ENCODE results near the gene PHKA2.

PHKA2 gene

GRCh38 chrX:18949944-18950301, 34.0 kb downstream of the PHKA2 start:
- Histone ChIP-seq H3K27me3 (ENCODE audit: control insufficient read depth in 1 of 2, insufficient read depth in 2 of 2, low read length in 2 of 2) (peaks cover 0 to 2% of the 10 kb centered on the region in 2 donors), H3K27ac (ENCODE audit: low read length) (no peak overlapping the region), H3K9me3 (ENCODE audit: control insufficient read depth in 2 of 2, low read length in 2 of 2) (no peaks in the 10 kb centered on the region)

GRCh38 chrX:18949291-18949943, 34.5 kb downstream of the PHKA2 start:
- H3K27me3 ChIP-seq (ENCODE audit: control insufficient read depth in 1 of 2, insufficient read depth in 2 of 2, low read length in 2 of 2), result peaks cover 0 to 2% of the 10 kb centered on the region in 2 donors
- H3K9me3 ChIP-seq (ENCODE audit: control insufficient read depth in 2 of 2, low read length in 2 of 2), result no peaks in the 10 kb centered on the region
- no peak overlapping the region for H3K4me3 ChIP-seq (ENCODE audit: low read length in 2 of 2)
- H3K4me1 ChIP-seq (ENCODE audit: control insufficient read depth, insufficient read depth, low read length), result no peaks in the 10 kb centered on the region
- H3K9ac ChIP-seq (ENCODE audit: low read length in 2 of 2), result no peak overlapping the region
- no peak overlapping the region for H3K27ac ChIP-seq (ENCODE audit: low read length)
- H3K36me3 ChIP-seq (ENCODE audit: control insufficient read depth in 2 of 2, insufficient read depth in 2 of 2, low read length in 2 of 2), result peaks cover 6% of the 10 kb centered on the region in 2 donors

More at GRCh38 chrX:18949944-18950301, 34.0 kb downstream of the PHKA2 start:
- Histone ChIP-seq H3K4me1 (ENCODE audit: control insufficient read depth, insufficient read depth, low read length) (no peaks in the 10 kb centered on the region), H3K4me3 (ENCODE audit: low read length in 2 of 2) (no peak overlapping the region), H3K36me3 (ENCODE audit: control insufficient read depth in 2 of 2, insufficient read depth in 2 of 2, low read length in 2 of 2) (peaks cover 2 to 6% of the 10 kb centered on the region in 2 donors), H3K9ac (ENCODE audit: low read length in 2 of 2) (no peak overlapping the region)

- Histone ChIP-seq H3K4me3 (ENCODE audit: low read length in 2 of 2) (no peak overlapping the region), H3K27me3 (ENCODE audit: control insufficient read depth in 1 of 2, insufficient read depth in 2 of 2, low read length in 2 of 2) (peaks cover 0 to 2% of the 10 kb centered on the region in 2 donors), H3K36me3 (ENCODE audit: control insufficient read depth in 2 of 2, insufficient read depth in 2 of 2, low read length in 2 of 2) (peaks cover 6% of the 10 kb centered on the region in 2 donors), H3K9ac (ENCODE audit: low read length in 2 of 2) (no peak overlapping the region), H3K4me1 (ENCODE audit: control insufficient read depth, insufficient read depth, low read length) (no peaks in the 10 kb centered on the region), H3K27ac (ENCODE audit: low read length) (no peak overlapping the region), H3K9me3 (ENCODE audit: control insufficient read depth in 2 of 2, low read length in 2 of 2) (no peaks in the 10 kb centered on the region)
These were observed 37.3 kb downstream of the PHKA2 start for GRCh38 chrX:18946611-18947010.

GRCh38 chrX:18946157-18946556, 37.8 kb downstream of the PHKA2 start:
- H3K4me1 ChIP-seq (ENCODE audit: control insufficient read depth, insufficient read depth, low read length), result no peaks in the 10 kb centered on the region
- no peaks in the 10 kb centered on the region for H3K9me3 ChIP-seq (ENCODE audit: control insufficient read depth in 2 of 2, low read length in 2 of 2)
- H3K4me3 ChIP-seq (ENCODE audit: low read length in 2 of 2), result no peak overlapping the region
- no peak overlapping the region for H3K27ac ChIP-seq (ENCODE audit: low read length)
- peaks cover 6% of the 10 kb centered on the region in 2 donors for H3K36me3 ChIP-seq (ENCODE audit: control insufficient read depth in 2 of 2, insufficient read depth in 2 of 2, low read length in 2 of 2)
- peaks cover 0 to 3% of the 10 kb centered on the region in 2 donors for H3K27me3 ChIP-seq (ENCODE audit: control insufficient read depth in 1 of 2, insufficient read depth in 2 of 2, low read length in 2 of 2)
- no peak overlapping the region for H3K9ac ChIP-seq (ENCODE audit: low read length in 2 of 2)

DNA sequence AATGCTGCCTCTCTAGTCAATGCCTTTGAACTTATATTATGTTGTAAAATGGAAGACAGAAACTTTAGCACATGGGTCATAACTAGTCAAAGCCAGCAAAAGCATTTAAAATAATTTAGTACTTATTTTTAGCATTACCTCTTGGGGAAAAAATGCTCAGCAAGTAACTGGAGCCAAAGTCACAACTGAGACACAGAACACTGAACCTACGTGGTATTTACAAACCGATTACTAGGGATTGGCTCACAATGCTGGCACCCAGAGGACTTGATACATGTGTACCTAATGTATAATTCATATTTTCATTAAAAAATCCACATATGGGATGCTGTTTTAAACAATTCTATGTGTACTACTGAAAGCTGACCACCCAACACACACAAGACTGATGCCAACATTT, 38.4 kb downstream of the PHKA2 start:
- no peak overlapping the region for H3K4me3 ChIP-seq (ENCODE audit: low read length in 2 of 2)
- H3K9me3 ChIP-seq (ENCODE audit: control insufficient read depth in 2 of 2, low read length in 2 of 2), result no peaks in the 10 kb centered on the region
- H3K27ac ChIP-seq (ENCODE audit: low read length), result no peak overlapping the region
- no peaks in the 10 kb centered on the region for H3K4me1 ChIP-seq (ENCODE audit: control insufficient read depth, insufficient read depth, low read length)
- no peak overlapping the region for H3K9ac ChIP-seq (ENCODE audit: low read length in 2 of 2)
- peaks cover 0 to 4% of the 10 kb centered on the region in 2 donors for H3K27me3 ChIP-seq (ENCODE audit: control insufficient read depth in 1 of 2, insufficient read depth in 2 of 2, low read length in 2 of 2)
- H3K36me3 ChIP-seq (ENCODE audit: control insufficient read depth in 2 of 2, insufficient read depth in 2 of 2, low read length in 2 of 2), result peaks cover 6 to 9% of the 10 kb centered on the region in 2 donors

DNA sequence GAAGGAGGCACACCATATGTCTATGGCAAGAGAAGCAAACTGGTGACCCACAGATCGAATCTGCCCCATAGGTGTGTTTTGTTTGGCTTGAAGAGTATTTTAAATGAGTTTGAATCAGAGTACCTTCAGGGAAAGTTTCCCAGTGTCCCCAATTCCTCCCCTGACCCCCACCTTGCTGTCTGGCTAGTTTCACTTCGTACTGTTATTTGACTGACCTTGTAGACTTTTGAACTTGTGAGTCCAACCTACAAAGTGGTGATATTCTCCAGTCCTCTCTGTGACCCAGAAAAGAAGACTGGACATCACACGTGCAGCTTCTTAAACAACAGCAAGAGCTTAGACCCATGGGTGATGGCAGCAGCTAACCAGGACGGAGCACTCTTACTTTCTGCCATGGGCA, 39.4 kb downstream of the PHKA2 start:
- Histone ChIP-seq H3K4me3 (ENCODE audit: low read length in 2 of 2) (no peak overlapping the region), H3K9me3 (ENCODE audit: control insufficient read depth in 2 of 2, low read length in 2 of 2) (no peaks in the 10 kb centered on the region), H3K4me1 (ENCODE audit: control insufficient read depth, insufficient read depth, low read length) (no peaks in the 10 kb centered on the region), H3K9ac (ENCODE audit: low read length in 2 of 2) (no peak overlapping the region), H3K27me3 (ENCODE audit: control insufficient read depth in 1 of 2, insufficient read depth in 2 of 2, low read length in 2 of 2) (peaks cover 0 to 4% of the 10 kb centered on the region in 2 donors), H3K36me3 (ENCODE audit: control insufficient read depth in 2 of 2, insufficient read depth in 2 of 2, low read length in 2 of 2) (peaks cover 6 to 9% of the 10 kb centered on the region in 2 donors), H3K27ac (ENCODE audit: low read length) (no peak overlapping the region)

- no peak overlapping the region for H3K4me3 ChIP-seq (ENCODE audit: low read length in 2 of 2)
- no peaks in the 10 kb centered on the region for H3K4me1 ChIP-seq (ENCODE audit: control insufficient read depth, insufficient read depth, low read length)
- no peak overlapping the region for H3K9ac ChIP-seq (ENCODE audit: low read length in 2 of 2)
- peaks cover 0 to 2% of the 10 kb centered on the region in 2 donors for H3K27me3 ChIP-seq (ENCODE audit: control insufficient read depth in 1 of 2, insufficient read depth in 2 of 2, low read length in 2 of 2)
- H3K36me3 ChIP-seq (ENCODE audit: control insufficient read depth in 2 of 2, insufficient read depth in 2 of 2, low read length in 2 of 2), result peaks cover 0 to 11% of the 10 kb centered on the region in 2 donors
- H3K27ac ChIP-seq (ENCODE audit: low read length), result no peak overlapping the region
- H3K9me3 ChIP-seq (ENCODE audit: control insufficient read depth in 2 of 2, low read length in 2 of 2), result no peaks in the 10 kb centered on the region
These were observed 42.0 kb downstream of the PHKA2 start for GRCh38 chrX:18941896-18942295.

GRCh38 chrX:18938710-18939109, 45.2 kb downstream of the PHKA2 start:
- H3K4me1 ChIP-seq (ENCODE audit: control insufficient read depth, insufficient read depth, low read length), result no peaks in the 10 kb centered on the region
- H3K9me3 ChIP-seq (ENCODE audit: control insufficient read depth in 2 of 2, low read length in 2 of 2), result no peaks in the 10 kb centered on the region
- H3K27me3 ChIP-seq (ENCODE audit: control insufficient read depth in 1 of 2, insufficient read depth in 2 of 2, low read length in 2 of 2), result peaks cover 0 to 2% of the 10 kb centered on the region in 2 donors
- H3K9ac ChIP-seq (ENCODE audit: low read length in 2 of 2), result no peak overlapping the region
- H3K36me3 ChIP-seq (ENCODE audit: control insufficient read depth in 2 of 2, insufficient read depth in 2 of 2, low read length in 2 of 2), result peaks cover 0 to 10% of the 10 kb centered on the region in 2 donors
- no peak overlapping the region for H3K4me3 ChIP-seq (ENCODE audit: low read length in 2 of 2)
- no peak overlapping the region for H3K27ac ChIP-seq (ENCODE audit: low read length)

- Histone ChIP-seq H3K36me3 (ENCODE audit: control insufficient read depth in 2 of 2, insufficient read depth in 2 of 2, low read length in 2 of 2) (peaks cover 0 to 10% of the 10 kb centered on the region in 2 donors), H3K4me3 (ENCODE audit: low read length in 2 of 2) (no peak overlapping the region)
These were observed 46.7 kb downstream of the PHKA2 start for GRCh38 chrX:18937173-18937572.

GRCh38 chrX:18935893-18936292, 48.0 kb downstream of the PHKA2 start:
- Histone ChIP-seq H3K4me3 (ENCODE audit: low read length in 2 of 2) (no peak overlapping the region), H3K9ac (ENCODE audit: low read length in 2 of 2) (no peak overlapping the region), H3K9me3 (ENCODE audit: control insufficient read depth in 2 of 2, low read length in 2 of 2) (no peaks in the 10 kb centered on the region), H3K4me1 (ENCODE audit: control insufficient read depth, insufficient read depth, low read length) (no peaks in the 10 kb centered on the region), H3K36me3 (ENCODE audit: control insufficient read depth in 2 of 2, insufficient read depth in 2 of 2, low read length in 2 of 2) (peaks cover 0 to 11% of the 10 kb centered on the region in 2 donors), H3K27ac (ENCODE audit: low read length) (no peak overlapping the region), H3K27me3 (ENCODE audit: control insufficient read depth in 1 of 2, insufficient read depth in 2 of 2, low read length in 2 of 2) (no peaks in the 10 kb centered on the region)

More at GRCh38 chrX:18937173-18937572, 46.7 kb downstream of the PHKA2 start:
- no peaks in the 10 kb centered on the region for H3K4me1 ChIP-seq (ENCODE audit: control insufficient read depth, insufficient read depth, low read length)
- no peak overlapping the region for H3K9ac ChIP-seq (ENCODE audit: low read length in 2 of 2)
- no peaks in the 10 kb centered on the region for H3K9me3 ChIP-seq (ENCODE audit: control insufficient read depth in 2 of 2, low read length in 2 of 2)
- H3K27me3 ChIP-seq (ENCODE audit: control insufficient read depth in 1 of 2, insufficient read depth in 2 of 2, low read length in 2 of 2), result peaks cover 0 to 2% of the 10 kb centered on the region in 2 donors
- no peak overlapping the region for H3K27ac ChIP-seq (ENCODE audit: low read length)

- no peak overlapping the region for H3K9ac ChIP-seq (ENCODE audit: low read length in 2 of 2)
- H3K27ac ChIP-seq (ENCODE audit: low read length), result no peak overlapping the region
- H3K9me3 ChIP-seq (ENCODE audit: control insufficient read depth in 2 of 2, low read length in 2 of 2), result no peaks in the 10 kb centered on the region
- H3K4me3 ChIP-seq (ENCODE audit: low read length in 2 of 2), result no peak overlapping the region
- no peaks in the 10 kb centered on the region for H3K4me1 ChIP-seq (ENCODE audit: control insufficient read depth, insufficient read depth, low read length)
- peaks cover 0 to 9% of the 10 kb centered on the region in 2 donors for H3K36me3 ChIP-seq (ENCODE audit: control insufficient read depth in 2 of 2, insufficient read depth in 2 of 2, low read length in 2 of 2)
- H3K27me3 ChIP-seq (ENCODE audit: control insufficient read depth in 1 of 2, insufficient read depth in 2 of 2, low read length in 2 of 2), result no peaks in the 10 kb centered on the region
These were observed 49.2 kb downstream of the PHKA2 start for GRCh38 chrX:18934708-18935107.
